HEK293 (cell line): ENCODE data around the gene PSMG2.

Experiments used
- CTCF ChIA-PET: fragments of 350-600 bp; formaldehyde crosslinking; extraction: SDS; loops from one replicate; lab custom pipeline; 2021; ENCODE audit warnings: antibody characterized with exemption; lab: Yijun Ruan, JAX
- POLR2A ChIA-PET: fragments of 300-600 bp; formaldehyde crosslinking; extraction: SDS; loops from one replicate; lab custom pipeline; 2020; ENCODE audit warnings: antibody characterized with exemption, inconsistent platforms; lab: Yijun Ruan, JAX
- H3K27ac ChIP-seq: fragments of 200-500 bp; sonication (Bioruptor generic); 2 replicates; pipeline ENCODE4 v1.5.1; 2014; ENCODE audit warnings: low read depth, low read length, control low read depth, inconsistent platforms; ENCODE audit errors: extremely low read depth
- H3K36me3 ChIP-seq, 2 experiments: fragments of 200-500 bp in 1 of 2; sonication (Bioruptor generic) in 1 of 2; 1 replicate in 1 of 2; 2 replicates in 1 of 2; pipeline ENCODE4 v1.5.1; 2014 to 2017; ENCODE audit warnings: inconsistent platforms in 2 of 2, low read length in 2 of 2; ENCODE audit not compliant: control insufficient read depth in 2 of 2, insufficient read depth in 1 of 2
- H3K4me1 ChIP-seq: fragments of 200-500 bp; sonication (Bioruptor generic); 2 replicates; pipeline ENCODE4 v1.5.1; 2014; ENCODE audit warnings: mild to moderate bottlenecking, low read length, inconsistent platforms; ENCODE audit not compliant: control insufficient read depth, insufficient read depth
- H3K4me3 ChIP-seq: 2 replicates; pipeline ENCODE4 v1.5.1; 2011; ENCODE audit warnings: low read depth, mild to moderate bottlenecking, control low read depth, low read length, moderate library complexity
- H3K9me3 ChIP-seq: fragments of 200-500 bp; sonication (Bioruptor generic); 2 replicates; pipeline ENCODE4 v1.5.1; 2014; ENCODE audit warnings: low read depth, low read length, inconsistent platforms; ENCODE audit not compliant: control insufficient read depth, insufficient read depth
- SP2 ChIP-seq: fragments of 450-650 bp; formaldehyde crosslinking; IDR thresholded peaks from 2 replicates; pipeline ENCODE4 v1.5.1; 2016; ENCODE audit warnings: missing biosample characterization, missing genetic modification characterization
- TSHZ1 ChIP-seq: fragments of 450-650 bp; formaldehyde crosslinking; IDR thresholded peaks from 2 replicates; pipeline ENCODE4 v1.5.1; 2016; ENCODE audit warnings: missing biosample characterization, missing genetic modification characterization, borderline replicate concordance
- ZBTB10 ChIP-seq: fragments of 450-650 bp; formaldehyde crosslinking; IDR thresholded peaks from 2 replicates; pipeline ENCODE4 v1.5.1; 2016; ENCODE audit warnings: missing biosample characterization, missing genetic modification characterization
- ZNF10 ChIP-seq: fragments of 450-650 bp; formaldehyde crosslinking; IDR thresholded peaks from 2 replicates; pipeline ENCODE4 v1.5.1; 2017; ENCODE audit warnings: missing biosample characterization, missing genetic modification characterization
- ZNF202 ChIP-seq: fragments of 450-650 bp; formaldehyde crosslinking; IDR thresholded peaks from 2 replicates; pipeline ENCODE4 v1.5.1; 2016; ENCODE audit warnings: missing biosample characterization, missing genetic modification characterization, borderline replicate concordance
- ZNF398 ChIP-seq: fragments of 450-650 bp; formaldehyde crosslinking; IDR thresholded peaks from 2 replicates; pipeline ENCODE4 v1.5.1; 2017; ENCODE audit warnings: missing biosample characterization, missing genetic modification characterization
- ZNF404 ChIP-seq: fragments of 450-650 bp; formaldehyde crosslinking; IDR thresholded peaks from 2 replicates; pipeline ENCODE4 v1.5.1; 2017; ENCODE audit warnings: missing biosample characterization, missing genetic modification characterization
- ZNF449 ChIP-seq: fragments of 450-650 bp; formaldehyde crosslinking; IDR thresholded peaks from 2 replicates; pipeline ENCODE4 v1.5.1; 2017; ENCODE audit warnings: missing biosample characterization, mild to moderate bottlenecking, missing genetic modification characterization, moderate library complexity
- ZNF488 ChIP-seq: fragments of 450-650 bp; formaldehyde crosslinking; IDR thresholded peaks from 2 replicates; pipeline ENCODE4 v1.5.1; 2016; ENCODE audit warnings: missing biosample characterization, missing genetic modification characterization
- ZNF501 ChIP-seq: fragments of 450-650 bp; formaldehyde crosslinking; IDR thresholded peaks from 2 replicates; pipeline ENCODE4 v1.5.1; 2016; ENCODE audit warnings: missing biosample characterization, missing genetic modification characterization
- ZNF518A ChIP-seq: fragments of 450-650 bp; formaldehyde crosslinking; conservative IDR thresholded peaks from 2 replicates; pipeline ENCODE4 v1.5.1; 2016; ENCODE audit warnings: low read depth, missing biosample characterization, missing genetic modification characterization
- ZNF639 ChIP-seq: fragments of 450-650 bp; formaldehyde crosslinking; IDR thresholded peaks from 2 replicates; pipeline ENCODE4 v1.5.1; 2016; ENCODE audit warnings: missing biosample characterization, missing genetic modification characterization
- ZNF654 ChIP-seq: fragments of 450-650 bp; formaldehyde crosslinking; IDR thresholded peaks from 2 replicates; pipeline ENCODE4 v1.5.1; 2016; ENCODE audit warnings: low read depth, missing biosample characterization, missing genetic modification characterization
- ZNF658 ChIP-seq: fragments of 450-650 bp; formaldehyde crosslinking; IDR thresholded peaks from 2 replicates; pipeline ENCODE4; 2016; ENCODE audit warnings: missing biosample characterization, missing genetic modification characterization

The PSMG2 gene

GRCh38 chr18:12659904-12660605 is 42.8 kb upstream of the PSMG2 start:
- ChIA-PET CTCF (interaction anchor here (0.6 to 6.9 kb wide), 20 partner anchors 16 to 722 kb away, joined by 3 to 118 read pairs (median 4); partner anchors contain the start of gene AFG3L2), POLR2A (interaction anchor here (1.1 kb wide), 1 partner anchor 269 kb away, joined by 3 read pairs; no protein-coding TSS in a partner anchor)
- Histone ChIP-seq H3K4me1 (no peaks in the 10 kb centered on the region; the same call in 1 of the 2 replicates), H3K4me3 (no peak overlapping the region), H3K9me3 (no peaks in the 10 kb centered on the region), H3K36me3 (peaks cover 5 to 13% of the 10 kb centered on the region in 2 experiments), H3K27ac (no peak overlapping the region)
- no peak for TF ChIP-seq SP2
- peak; percentile 77 for TF ChIP-seq ZNF654 (tag by site-specific recombination)

GRCh38 chr18:12668041-12668440 is 34.8 kb upstream of the PSMG2 start:
- Histone ChIP-seq H3K27ac (no peak overlapping the region), H3K9me3 (no peaks in the 10 kb centered on the region), H3K4me1 (no peaks in the 10 kb centered on the region), H3K36me3 (peaks cover 11 to 31% of the 10 kb centered on the region in 2 experiments), H3K4me3 (no peak overlapping the region)
- TF ChIP-seq ZNF501 (tag by site-specific recombination) (no peak), ZNF449 (no peak), ZNF398 (tag by site-specific recombination) (no peak), ZNF404 (tag by site-specific recombination) (no peak), ZNF202 (tag by site-specific recombination) (no peak), ZNF10 (tag by site-specific recombination) (no peak), ZNF488 (tag by site-specific recombination) (no peak), ZNF639 (tag by site-specific recombination) (no peak), ZNF518A (no peak), ZNF658 (no peak), TSHZ1 (no peak), ZBTB10 (tag by site-specific recombination) (no peak)
- ChIA-PET POLR2A (interaction anchor here (0.6 to 0.7 kb wide), 2 partner anchors 145 to 351 kb away, joined by 5 read pairs; no protein-coding TSS in a partner anchor), CTCF (interaction anchor here (6.6 kb wide), 1 partner anchor 276 kb away, joined by 65 read pairs; no protein-coding TSS in a partner anchor)
